Caco-2 (cell line): ENCODE results near the gene NCAM2. TPM values are rescaled to one million over a fixed set of nuclear protein-coding genes. Genes with fewer than 3 reads are reported as not detected.

Experiments
- BruUV-seq: library from RNA; stranded (reverse); fragments of 400-500 nt; replicated peaks from 2 replicates; lab custom pipeline; 2021; lab: Mats Ljungman, UMichigan
- CTCF ChIA-PET: fragments of 300-600 bp; sonication (Branson Sonifier 250); formaldehyde crosslinking; loops from one replicate; lab custom pipeline; 2022; ENCODE audit warnings: antibody characterized with exemption; lab: Charles Lee
- POLR2A ChIA-PET: fragments of 300-600 bp; sonication (Branson Sonifier 250); formaldehyde crosslinking; loops from one replicate; lab custom pipeline; 2022; ENCODE audit warnings: antibody characterized with exemption; lab: Charles Lee
- DNase-seq, 2 experiments: peaks; one replicate each; pipeline versions ENCODE4 v3.0.0 to v3.0.0-alpha.2; 2020 to 2022
- H3K27me3 ChIP-seq: replicated peaks from 2 replicates; pipeline ENCODE4 v1.6.0; 2011; ENCODE audit warnings: low read length; ENCODE audit not compliant: control insufficient read depth, insufficient read depth
- H3K36me3 ChIP-seq: 2 replicates; pipeline ENCODE4 v1.5.1; 2011; ENCODE audit warnings: low read length; ENCODE audit not compliant: control insufficient read depth, insufficient read depth
- H3K4me1 ChIP-seq: fragments of 250-450 bp; sonication (Bioruptor Pico); 2 replicates; pipeline ENCODE4 v1.5.1; 2020; ENCODE audit warnings: mild to moderate bottlenecking
- H3K4me3 ChIP-seq: 2 replicates; pipeline ENCODE4 v1.5.1; 2011; ENCODE audit warnings: low read depth, mild to moderate bottlenecking, control low read depth, low read length
- H3K9me3 ChIP-seq: fragments of 250-450 bp; sonication (Bioruptor Pico); 2 replicates; pipeline ENCODE4 v1.5.1; 2020; ENCODE audit warnings: mild to moderate bottlenecking, moderate library complexity
- H3K27ac Mint-ChIP-seq: one replicate; pipeline ENCODE4 v1.8.0; 2022; ENCODE audit warnings: mixed read lengths; ENCODE audit not compliant: unreplicated experiment
- H3K27me3 Mint-ChIP-seq: one replicate; pipeline ENCODE4 v1.8.0; 2022; ENCODE audit warnings: mixed read lengths; ENCODE audit not compliant: insufficient read depth, unreplicated experiment
- H3K36me3 Mint-ChIP-seq: one replicate; pipeline ENCODE4 v1.8.0; 2022; ENCODE audit warnings: mild to moderate bottlenecking, mixed read lengths; ENCODE audit not compliant: insufficient read depth, unreplicated experiment
- H3K4me1 Mint-ChIP-seq: one replicate; pipeline ENCODE4 v1.8.0; 2022; ENCODE audit warnings: low read depth, mixed read lengths; ENCODE audit not compliant: unreplicated experiment
- H3K4me3 Mint-ChIP-seq: one replicate; pipeline ENCODE4 v1.8.0; 2022; ENCODE audit warnings: mild to moderate bottlenecking, moderate library complexity, mixed read lengths; ENCODE audit not compliant: unreplicated experiment
- H3K9me3 Mint-ChIP-seq: one replicate; pipeline ENCODE4 v1.8.0; 2022; ENCODE audit warnings: mixed read lengths; ENCODE audit not compliant: unreplicated experiment
- intact Hi-C: fragments of 100-400 bp; cut with micrococcal nuclease; formaldehyde crosslinking; loops from one replicate; pipeline ENCODE4 v1.10.0; 2022; ENCODE audit not compliant: unreplicated experiment
- total RNA-seq: library from RNA; stranded (reverse); gene quantifications from 2 replicates; pipeline ENCODE4 v1.2.3, GENCODE V29; 2022
- TF ChIP-seq, protein P1 (sequence below), 2 experiments: fragments of 200-600 bp in 1 of 2; IDR thresholded peaks; 1 replicate in 1 of 2; 2 replicates in 1 of 2; pipeline versions ENCODE4 v1.5.1 to v1.8.0; 2011 to 2022; ENCODE audit warnings: antibody characterized with exemption in 1 of 2, control low read depth in 1 of 2, inconsistent platforms in 1 of 2, low read depth in 1 of 2, low read length in 1 of 2, mild to moderate bottlenecking in 1 of 2, moderate library complexity in 1 of 2; ENCODE audit not compliant: insufficient read depth in 1 of 2, severe bottlenecking in 1 of 2, unreplicated experiment in 1 of 2

The NCAM2 gene
- total RNA-seq, 1 experiment from 2014 or later, result not detected

DNA sequence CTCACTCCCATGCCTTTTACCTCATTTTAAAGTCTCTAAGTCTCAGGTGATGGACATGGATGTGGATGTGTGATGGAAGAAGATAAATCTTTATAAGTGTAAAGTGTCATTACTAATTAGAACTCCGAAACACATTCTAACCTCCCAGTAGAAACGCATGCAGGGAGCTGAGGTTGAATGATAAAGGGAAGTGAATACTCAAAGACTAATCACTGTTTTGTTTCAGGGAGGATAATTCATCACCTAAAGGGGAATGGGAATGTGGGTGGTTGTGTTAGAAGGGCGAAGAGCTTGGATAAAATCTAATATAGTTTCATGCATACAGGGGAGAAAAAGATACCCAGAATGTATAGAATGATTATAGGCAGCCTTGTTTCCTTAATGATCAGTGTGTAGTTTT, 12.5 kb downstream of the NCAM2 start:
- H3K4me3 Mint-ChIP-seq, result no peak overlapping the region
- H3K9me3 Mint-ChIP-seq, result no peaks in the 10 kb centered on the region
- ChIA-PET POLR2A (no interaction called here), CTCF (no interaction called here)
- no TSS peak for BruUV-seq
- Histone ChIP-seq H3K36me3 (no peaks in the 10 kb centered on the region), H3K4me3 (no peak overlapping the region), H3K9me3 (no peaks in the 10 kb centered on the region), H3K27me3 (no peaks in the 10 kb centered on the region), H3K4me1 (no peaks in the 10 kb centered on the region)
- intact Hi-C loops, result no loop called here
- TF ChIP-seq, protein P1, sequence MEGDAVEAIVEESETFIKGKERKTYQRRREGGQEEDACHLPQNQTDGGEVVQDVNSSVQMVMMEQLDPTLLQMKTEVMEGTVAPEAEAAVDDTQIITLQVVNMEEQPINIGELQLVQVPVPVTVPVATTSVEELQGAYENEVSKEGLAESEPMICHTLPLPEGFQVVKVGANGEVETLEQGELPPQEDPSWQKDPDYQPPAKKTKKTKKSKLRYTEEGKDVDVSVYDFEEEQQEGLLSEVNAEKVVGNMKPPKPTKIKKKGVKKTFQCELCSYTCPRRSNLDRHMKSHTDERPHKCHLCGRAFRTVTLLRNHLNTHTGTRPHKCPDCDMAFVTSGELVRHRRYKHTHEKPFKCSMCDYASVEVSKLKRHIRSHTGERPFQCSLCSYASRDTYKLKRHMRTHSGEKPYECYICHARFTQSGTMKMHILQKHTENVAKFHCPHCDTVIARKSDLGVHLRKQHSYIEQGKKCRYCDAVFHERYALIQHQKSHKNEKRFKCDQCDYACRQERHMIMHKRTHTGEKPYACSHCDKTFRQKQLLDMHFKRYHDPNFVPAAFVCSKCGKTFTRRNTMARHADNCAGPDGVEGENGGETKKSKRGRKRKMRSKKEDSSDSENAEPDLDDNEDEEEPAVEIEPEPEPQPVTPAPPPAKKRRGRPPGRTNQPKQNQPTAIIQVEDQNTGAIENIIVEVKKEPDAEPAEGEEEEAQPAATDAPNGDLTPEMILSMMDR (IDR thresholded peaks at IDR 0.05; ENCODE audit: insufficient read depth in 1 of 2, low read depth in 1 of 2, low read length in 1 of 2, severe bottlenecking in 1 of 2, unreplicated experiment in 1 of 2), result no peak
- H3K36me3 Mint-ChIP-seq, result no peaks in the 10 kb centered on the region
- no peaks in the 10 kb centered on the region for H3K4me1 Mint-ChIP-seq
- H3K27ac Mint-ChIP-seq, result no peak overlapping the region
- no peak for DNase-seq
- no peaks in the 10 kb centered on the region for H3K27me3 Mint-ChIP-seq

DNA sequence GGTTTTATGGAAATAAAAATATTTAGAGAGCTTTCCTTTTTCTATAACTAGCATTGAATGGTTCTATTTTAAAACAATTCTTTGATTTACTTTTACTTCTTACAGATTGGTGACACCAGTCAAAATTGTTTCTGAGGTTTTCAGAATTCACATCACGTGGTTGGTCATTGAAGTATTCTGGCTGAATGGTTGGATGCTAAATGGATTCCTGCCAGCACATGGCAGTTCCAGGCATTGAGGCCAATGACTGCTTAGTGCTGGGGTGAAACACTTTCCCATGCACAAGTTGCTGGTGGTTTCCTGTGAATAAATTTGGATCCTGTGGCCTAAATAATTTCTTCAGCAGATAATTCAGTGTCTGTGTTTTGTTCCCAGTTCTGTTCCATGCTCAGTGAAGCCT, 20.6 kb downstream of the NCAM2 start:
- no peaks in the 10 kb centered on the region for H3K27me3 Mint-ChIP-seq
- POLR2A ChIA-PET, result no interaction called here
- H3K27me3 ChIP-seq, result no peaks in the 10 kb centered on the region
- H3K9me3 Mint-ChIP-seq, result no peaks in the 10 kb centered on the region
- H3K4me3 Mint-ChIP-seq, result no peak overlapping the region
- intact Hi-C loops, result no loop called here
- H3K4me1 ChIP-seq, result no peaks in the 10 kb centered on the region
- DNase-seq, result no peak
- no peak overlapping the region for H3K4me3 ChIP-seq
- BruUV-seq, result no TSS peak
- H3K36me3 Mint-ChIP-seq, result no peaks in the 10 kb centered on the region
- H3K4me1 Mint-ChIP-seq, result no peaks in the 10 kb centered on the region
- H3K36me3 ChIP-seq, result no peaks in the 10 kb centered on the region
- H3K27ac Mint-ChIP-seq, result no peak overlapping the region
- CTCF ChIA-PET, result no interaction called here
- TF ChIP-seq, protein P1 (IDR thresholded peaks at IDR 0.05; ENCODE audit: insufficient read depth in 1 of 2, low read depth in 1 of 2, low read length in 1 of 2, severe bottlenecking in 1 of 2, unreplicated experiment in 1 of 2), result no peak
- no peaks in the 10 kb centered on the region for H3K9me3 ChIP-seq

DNA sequence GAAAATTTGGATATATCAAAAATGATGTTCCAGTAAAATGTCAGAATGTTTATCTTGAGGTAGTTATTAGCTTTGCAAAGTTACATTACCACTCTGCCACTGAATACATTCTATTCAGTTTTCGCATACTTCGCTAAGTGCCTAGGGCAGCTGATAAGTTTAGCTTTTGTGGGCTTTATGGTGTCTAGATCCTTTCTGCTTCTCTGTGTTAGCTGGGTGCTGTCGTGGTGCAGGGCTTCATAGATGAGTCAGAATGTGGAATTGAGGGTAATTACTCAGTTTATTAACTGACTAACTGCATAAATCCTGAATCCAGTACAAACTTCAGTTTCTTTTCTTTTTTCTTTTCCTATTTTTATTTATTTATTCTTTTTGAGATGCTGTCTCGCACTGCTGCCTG, 21.5 kb downstream of the NCAM2 start:
- BruUV-seq, result no TSS peak
- intact Hi-C loops, result no loop called here
- Histone ChIP-seq H3K4me1 (no peaks in the 10 kb centered on the region), H3K27me3 (no peaks in the 10 kb centered on the region), H3K36me3 (no peaks in the 10 kb centered on the region), H3K4me3 (no peak overlapping the region), H3K9me3 (no peaks in the 10 kb centered on the region)
- TF ChIP-seq, protein P1 (IDR thresholded peaks at IDR 0.05; ENCODE audit: insufficient read depth in 1 of 2, low read depth in 1 of 2, low read length in 1 of 2, severe bottlenecking in 1 of 2, unreplicated experiment in 1 of 2), result no peak
- no peak for DNase-seq
- Mint-ChIP-seq H3K4me1 (no peaks in the 10 kb centered on the region), H3K27me3 (no peaks in the 10 kb centered on the region), H3K4me3 (no peak overlapping the region), H3K27ac (no peak overlapping the region), H3K36me3 (no peaks in the 10 kb centered on the region), H3K9me3 (no peaks in the 10 kb centered on the region)
- POLR2A ChIA-PET, result no interaction called here
- CTCF ChIA-PET, result no interaction called here
